CD4-positive, alpha-beta T cell treated with Interleukin-15 for 1 hour (primary cell): ENCODE measurements around the gene HSD17B7.
"Not testable (repeated sequence)": the region's sequence is repeated elsewhere in the genome, so short reads cannot be mapped to it uniquely, and the experiment has no call there.

Experiments
- DNase-seq: peaks from one replicate; pipeline ENCODE4 v3.0.0-alpha.2; 2020

HSD17B7 gene, protein sequence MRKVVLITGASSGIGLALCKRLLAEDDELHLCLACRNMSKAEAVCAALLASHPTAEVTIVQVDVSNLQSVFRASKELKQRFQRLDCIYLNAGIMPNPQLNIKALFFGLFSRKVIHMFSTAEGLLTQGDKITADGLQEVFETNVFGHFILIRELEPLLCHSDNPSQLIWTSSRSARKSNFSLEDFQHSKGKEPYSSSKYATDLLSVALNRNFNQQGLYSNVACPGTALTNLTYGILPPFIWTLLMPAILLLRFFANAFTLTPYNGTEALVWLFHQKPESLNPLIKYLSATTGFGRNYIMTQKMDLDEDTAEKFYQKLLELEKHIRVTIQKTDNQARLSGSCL

DNA sequence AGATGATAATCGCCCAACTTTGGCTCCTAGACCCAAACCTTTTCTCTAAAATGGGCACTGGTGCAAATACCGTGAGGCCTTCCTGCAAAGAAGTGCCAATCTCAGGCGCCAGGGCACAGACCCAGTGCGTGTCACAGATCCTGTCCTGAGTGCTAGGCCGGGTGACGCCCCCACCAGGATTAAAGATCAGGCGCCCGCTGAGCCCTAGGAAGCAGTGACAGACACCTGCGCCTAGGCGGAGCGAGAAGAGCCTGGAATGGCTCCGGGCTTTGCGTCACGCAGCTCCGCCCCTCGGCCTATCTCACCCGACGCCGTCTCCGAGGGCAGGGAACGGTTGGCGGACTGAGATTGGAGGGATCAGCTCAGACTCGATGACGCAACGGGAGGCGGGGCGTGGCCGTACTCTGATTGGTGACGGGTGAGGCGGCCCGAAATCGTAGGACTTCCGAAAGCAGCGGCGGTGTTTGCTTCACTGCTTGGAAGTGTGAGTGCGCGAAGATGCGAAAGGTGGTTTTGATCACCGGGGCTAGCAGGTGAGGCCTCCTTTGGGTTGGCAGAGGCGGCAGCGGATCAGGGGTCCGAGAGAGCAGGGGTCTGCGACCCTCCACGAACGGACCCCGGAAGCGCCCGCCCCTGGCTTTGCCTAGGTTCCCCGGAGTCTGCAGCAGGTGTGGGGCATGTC is at the start of gene HSD17B7:
TSS of gene HSD17B7 (plus strand) at position 400 of the 682 bp plus-strand sequence. CDS start at position 499, 99 bp downstream.
- DNase-seq, result peak; percentile 87

DNA sequence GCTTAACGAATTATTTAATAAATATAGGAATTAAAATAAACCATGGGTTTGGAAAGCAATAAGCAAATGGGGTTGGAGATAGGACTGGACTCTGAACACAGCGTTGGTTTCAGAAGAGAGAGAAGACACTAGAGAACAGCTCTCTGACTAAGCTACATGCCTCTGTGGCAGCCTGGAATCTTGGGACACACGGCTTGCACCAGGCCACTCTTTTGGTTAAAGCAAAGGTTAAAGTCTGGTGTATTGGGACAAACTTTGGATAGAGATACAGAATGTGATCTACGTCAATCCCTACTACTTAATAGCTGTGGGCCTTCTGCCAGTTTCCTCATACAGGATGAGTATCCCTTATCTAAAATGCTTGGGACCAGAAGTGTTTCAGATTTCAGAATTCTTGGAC is 49.7 kb upstream of the HSD17B7 start:
- DNase-seq, result no peak

DNA sequence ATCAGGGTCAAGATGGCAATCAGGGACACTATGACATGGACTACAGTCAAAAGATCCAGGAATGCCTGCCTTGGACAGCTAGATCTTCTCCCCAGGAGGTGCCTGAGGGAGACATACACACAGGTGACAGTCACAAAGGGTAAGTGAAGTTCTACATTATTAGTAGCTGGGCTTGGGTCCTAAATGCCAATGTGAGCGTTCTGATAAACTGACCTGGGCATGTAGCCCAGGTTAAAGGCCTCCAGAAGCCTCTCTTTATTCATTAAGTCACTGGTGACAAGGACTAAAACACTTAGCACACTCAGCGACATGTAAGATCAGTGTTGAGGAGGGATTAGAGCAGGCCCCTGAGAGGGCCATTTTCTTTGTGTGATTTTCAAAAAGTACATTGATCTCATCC is 48.9 kb upstream of the HSD17B7 start:
- no peak for DNase-seq

DNA sequence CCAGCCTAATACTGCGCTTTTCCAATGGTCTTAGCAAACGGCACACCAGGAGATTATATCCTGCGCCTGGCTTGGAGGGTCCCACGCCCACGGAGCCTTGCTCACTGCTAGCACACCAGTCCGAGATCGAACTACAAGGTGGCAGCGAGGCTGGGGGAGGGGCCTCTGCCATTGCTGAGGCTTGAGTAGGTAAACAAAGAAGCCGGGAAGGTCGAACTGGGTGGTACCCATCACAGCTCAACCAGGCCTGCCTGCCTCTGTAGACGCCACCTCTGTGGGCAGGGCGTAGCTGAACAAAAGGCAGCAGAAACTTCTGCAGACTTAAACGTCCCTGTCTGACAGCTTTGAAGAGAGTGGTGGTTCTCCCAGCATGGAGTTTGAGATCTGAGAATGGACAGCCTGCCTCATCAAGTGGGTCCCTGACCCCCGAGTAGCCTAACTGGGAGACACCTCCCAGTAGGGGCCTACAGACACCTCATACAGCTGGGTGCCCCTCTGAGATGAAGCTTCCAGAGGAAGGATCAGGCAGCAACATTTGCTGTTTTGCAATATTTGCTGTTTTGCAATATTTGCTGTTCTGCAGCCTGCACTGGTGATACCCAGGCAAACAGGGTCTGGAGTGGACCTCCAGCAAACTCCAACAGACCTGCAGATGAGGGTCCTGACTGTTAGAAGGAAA is 44.1 kb upstream of the HSD17B7 start:
- not testable (repeated sequence) for DNase-seq

DNA sequence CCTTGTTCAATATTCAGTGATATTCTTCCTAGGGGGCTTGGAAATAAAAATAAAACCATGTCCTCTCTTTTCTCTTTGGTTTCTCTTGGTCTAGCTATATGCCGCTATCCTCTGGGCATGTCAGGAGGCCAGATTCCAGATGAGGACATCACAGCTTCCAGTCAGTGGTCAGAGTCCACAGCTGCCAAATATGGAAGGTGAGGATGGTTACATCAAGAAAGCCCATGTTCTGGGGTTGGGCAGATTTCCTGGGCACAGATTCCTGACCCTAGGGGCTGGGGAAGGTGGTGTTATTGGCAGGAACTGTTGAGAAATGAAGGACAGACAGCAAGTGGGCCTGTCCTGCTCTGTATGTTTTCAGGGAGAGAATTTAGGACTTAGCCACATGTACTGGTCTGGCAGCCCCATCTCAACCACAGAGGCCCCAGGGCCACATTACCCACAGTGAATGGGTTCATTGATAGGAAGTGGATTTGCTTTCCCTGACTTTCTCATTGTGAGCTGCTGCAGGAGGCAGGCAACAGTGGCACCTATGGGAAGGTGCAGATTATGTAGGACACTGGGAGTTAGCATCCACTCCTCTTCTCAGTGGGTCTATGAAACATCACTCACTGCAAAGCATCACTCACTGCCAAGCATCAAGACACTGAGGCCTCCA is 37.4 kb upstream of the HSD17B7 start:
- DNase-seq, result no peak

DNA sequence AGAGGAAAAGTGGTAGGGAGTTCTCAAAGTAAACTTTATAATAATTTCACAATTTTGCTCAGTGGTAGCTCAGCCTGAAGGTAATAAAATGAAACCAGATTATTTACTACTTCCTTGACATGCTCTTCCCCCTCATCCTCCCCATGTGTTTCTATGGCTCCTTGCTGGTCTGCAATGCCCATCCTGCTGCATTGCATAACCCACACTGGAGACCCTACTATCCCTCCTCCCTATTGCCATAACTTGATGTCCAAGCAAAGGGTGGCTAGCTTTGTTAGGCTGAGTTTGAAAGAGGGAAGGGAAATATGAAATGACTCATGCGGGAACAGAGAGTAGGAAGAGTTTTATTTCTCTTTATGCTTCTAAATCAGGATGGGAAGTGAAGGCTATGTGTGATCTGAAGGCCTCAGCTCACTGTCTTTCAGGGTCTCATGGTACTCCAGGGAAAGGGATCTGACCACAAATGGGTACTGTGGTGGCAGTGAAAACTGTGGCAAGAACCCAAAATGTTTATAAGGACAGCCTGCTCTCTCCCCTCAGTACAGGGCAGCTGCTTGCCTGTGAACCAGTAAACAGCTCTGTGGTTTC is 36.4 kb upstream of the HSD17B7 start:
- no peak for DNase-seq

DNA sequence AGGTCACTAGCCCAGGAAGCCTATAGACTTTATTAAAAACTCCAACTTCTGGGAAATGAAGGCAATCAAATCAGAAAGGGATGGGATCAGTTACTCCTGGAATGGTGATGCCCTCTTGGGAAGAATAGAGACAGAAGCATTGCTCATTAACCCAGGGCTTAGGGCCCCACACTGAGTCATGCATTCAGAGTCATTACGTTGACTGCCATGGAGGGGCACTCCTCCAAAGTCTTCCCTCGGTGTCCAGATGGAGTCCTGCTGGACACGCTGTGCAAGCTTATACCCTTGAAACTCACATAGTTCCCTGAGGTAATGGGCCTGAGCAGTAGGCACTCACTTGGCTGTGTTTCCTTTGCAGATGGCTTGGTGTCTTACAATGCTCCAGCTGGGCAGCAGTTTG is 35.2 kb upstream of the HSD17B7 start:
- DNase-seq, result no peak

DNA sequence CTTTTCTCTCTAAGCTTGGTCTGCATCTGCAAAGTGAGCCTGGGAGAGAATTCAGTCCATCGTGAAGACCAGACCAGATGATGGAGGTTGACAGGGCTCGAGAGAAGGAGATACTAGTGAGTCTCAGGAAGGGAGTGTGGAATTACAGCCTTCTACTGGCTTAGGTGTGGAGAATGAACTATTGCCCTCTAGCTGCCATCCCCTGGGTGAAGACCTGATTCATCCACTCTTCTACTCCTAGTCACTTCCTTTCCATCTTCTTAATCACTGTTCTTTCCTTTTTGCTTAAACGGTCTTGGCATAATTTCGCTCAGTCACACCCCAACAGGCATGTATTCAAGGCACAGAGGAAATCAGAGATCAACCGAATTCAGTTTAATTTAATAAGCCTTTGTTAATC is 34.0 kb upstream of the HSD17B7 start:
- DNase-seq, result no peak

DNA sequence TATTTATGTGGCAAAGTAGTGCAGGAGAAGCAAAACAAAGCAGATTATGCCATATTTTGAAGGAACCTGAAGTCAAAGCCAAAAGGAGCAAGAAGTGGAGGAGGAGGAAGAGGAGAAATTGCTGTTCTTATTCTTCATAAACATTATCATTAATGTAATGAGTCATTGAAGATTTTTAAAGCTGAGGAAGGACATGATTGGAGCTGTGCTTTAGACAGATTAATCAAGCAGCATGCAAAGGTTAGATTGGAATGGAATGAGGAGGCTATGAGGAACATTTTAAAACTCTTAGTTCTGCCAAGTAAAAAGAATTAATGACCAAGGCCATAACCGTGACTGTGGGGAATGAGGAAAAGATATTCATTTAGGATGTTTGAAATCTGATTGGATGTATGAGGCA is 33.0 kb upstream of the HSD17B7 start:
- DNase-seq, result no peak

DNA sequence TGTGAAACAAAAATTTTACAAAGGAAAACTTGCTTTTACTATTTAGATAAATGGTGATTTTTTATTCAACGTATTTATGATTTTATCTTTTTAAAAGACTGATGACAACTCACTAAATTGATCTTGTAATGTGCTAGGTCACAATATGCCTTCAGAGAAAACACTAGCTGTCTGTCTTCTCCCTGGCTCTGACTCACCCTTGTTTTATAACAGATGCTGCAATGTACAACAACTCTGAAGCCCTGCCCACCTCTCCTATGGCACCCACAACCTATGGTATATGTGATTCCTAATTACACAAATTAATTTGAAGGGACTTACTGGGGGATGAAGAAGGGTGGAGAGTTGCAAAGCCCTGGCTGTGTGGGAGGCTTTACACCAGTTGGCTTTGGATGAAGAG is 24.7 kb upstream of the HSD17B7 start:
- DNase-seq, result no peak

DNA sequence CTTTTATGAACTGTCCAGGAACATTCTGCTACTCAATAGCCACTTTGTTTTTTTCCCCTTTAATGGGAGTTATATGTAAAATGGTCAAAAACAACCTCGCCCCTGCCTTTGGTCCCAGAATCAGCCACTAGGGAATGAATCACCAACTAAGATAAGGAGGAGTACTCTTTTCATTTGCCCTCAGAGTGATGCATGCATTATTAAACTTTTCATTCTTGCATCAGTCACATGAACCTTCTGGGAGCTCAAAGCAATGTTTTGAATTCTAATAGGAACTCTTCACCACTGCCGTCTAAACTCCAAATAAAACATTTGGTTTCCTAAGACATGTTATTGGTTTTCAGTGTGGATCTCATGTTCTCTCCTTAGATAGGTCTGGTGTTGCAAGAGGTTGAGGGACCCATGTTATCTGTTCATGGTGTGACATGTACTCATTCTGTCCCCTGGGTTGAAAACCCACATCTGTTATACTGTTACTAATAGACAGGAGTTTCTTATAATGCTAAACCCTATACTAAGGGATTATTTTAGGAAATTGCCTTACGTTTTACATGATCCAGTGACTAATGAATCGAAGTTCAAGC is 17.8 kb upstream of the HSD17B7 start:
- DNase-seq, result no peak

DNA sequence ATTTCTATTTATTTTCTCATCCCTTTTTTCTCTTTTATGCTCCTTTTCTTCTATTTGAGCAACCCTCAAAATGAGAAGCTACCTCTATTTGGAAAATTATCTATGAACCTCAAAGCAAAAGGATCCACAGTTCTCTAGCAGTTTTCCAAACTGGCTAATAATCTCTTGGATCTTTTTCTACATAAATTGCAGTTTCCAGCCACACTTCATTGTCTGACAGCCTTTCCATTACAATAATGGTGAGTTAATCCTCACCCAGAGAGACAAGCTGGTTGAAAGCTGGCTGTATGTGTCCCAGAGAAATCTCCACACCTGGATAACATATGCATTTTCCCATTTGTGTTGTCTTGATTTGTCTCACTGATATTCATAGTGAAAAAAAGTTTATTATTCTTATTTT is 16.5 kb upstream of the HSD17B7 start:
- DNase-seq, result no peak

DNA sequence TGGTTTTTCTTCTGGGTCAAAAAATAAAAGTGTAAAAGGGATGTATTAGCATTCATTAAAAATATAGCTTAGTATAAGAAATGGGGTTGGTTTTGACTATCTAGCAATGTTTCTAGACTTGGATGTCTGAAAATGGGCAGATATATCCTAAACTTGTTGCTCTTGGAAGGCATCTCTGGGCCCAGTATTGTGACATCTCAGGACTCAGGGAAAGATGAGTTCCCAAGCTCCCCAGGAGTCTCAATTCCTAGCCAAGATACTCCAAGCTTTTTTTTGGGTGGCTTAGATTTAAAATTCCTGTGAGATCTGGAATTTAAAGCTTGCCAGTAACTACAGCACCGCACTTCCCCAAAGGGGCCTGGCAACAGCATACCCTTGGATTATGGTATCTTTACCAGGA is 11.5 kb upstream of the HSD17B7 start:
- no peak for DNase-seq

DNA sequence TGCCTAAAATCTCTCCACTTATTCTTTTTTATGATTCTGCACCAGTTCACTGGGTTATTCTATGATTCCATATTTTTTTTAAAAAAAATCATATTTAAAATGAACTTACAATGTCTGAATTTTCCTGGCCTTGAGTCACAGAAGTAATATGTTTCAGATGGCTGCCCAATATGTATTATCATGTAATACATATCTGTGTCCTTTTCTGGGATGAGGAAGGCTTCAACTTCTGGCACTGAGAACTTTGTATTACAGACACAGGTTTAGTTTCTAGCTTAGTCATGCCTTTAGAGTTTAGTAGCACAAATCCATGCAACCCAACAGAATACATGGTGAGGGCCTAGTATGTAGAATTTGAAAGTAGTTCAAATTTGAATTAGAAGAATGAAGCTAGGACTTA is 7.8 kb upstream of the HSD17B7 start:
- DNase-seq, result no peak

DNA sequence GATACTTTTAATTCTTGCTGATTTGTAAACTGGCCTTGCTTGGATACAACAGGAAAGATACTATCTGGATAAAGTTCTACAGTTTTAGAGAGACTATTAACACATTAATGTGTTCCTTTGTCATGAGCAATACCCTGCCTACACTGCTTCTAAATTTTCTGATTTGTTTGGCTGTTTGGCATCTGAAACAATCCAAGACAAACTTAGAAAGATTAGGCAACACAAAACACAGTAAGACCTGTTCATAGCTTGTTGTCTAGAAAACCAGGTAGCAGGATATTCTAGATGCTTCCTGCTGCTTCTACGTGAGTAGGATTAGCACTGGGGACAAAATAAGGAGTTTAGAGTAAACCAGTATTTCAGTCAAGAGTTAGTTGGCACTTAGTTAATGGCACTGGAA is 5.6 kb upstream of the HSD17B7 start:
- DNase-seq, result not testable (repeated sequence)

DNA sequence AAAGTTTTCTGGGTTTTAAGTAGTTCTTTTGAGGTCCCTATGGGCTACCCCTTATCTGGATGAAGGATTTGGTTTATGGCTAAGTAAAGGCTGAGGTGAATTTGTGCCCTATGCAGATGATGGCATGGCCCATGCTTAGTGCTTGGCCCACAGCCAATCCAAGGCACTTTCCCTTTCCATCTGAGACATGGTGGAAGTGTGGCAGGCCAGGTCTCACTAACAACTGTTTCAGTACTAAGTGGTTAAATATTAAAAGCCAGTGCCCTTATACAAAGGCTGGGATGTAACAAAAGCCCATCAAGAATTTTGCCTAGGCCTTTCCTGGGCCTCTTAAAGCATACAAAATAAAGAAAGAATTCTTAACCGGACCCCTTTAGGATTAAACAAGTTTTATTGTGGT is 1.7 kb upstream of the HSD17B7 start:
- not testable (repeated sequence) for DNase-seq

DNA sequence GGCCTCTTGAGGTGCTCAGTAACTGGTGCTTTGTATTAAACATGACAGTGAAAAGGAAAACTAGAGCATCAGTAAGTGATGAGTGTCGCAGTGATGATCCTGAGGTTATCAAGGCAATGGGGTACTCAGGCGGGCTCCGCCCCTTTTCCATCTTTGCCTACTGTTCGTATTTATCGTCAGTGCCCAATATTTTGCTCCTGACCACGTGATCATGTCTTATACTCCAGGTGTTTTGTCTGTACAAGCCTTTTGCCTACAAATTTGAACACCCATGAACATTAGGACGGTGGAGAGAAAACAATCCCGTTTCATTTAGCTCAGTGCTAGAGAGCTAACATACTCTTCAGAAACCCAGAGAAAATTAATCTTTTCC is 469 bp downstream of the HSD17B7 start:
- DNase-seq, result not testable (repeated sequence)

DNA sequence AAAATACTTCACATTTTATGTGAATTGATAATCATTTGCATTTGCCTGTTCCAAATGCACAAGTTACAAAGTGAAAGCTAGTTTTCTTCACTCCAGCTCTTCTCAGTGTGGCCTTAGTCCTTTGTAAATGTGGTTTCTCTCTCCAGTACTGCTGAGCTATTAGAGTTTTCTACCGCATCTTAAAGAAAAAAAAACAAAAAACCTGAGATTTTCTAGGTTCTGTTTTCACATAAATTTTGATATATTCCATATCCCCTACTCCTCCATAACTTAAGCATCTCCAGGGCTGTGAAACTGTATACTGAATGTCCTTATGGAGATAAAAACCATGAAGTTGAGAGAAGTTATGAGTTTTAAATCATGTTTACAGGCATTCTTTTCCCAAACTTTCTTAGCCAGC is 3.8 kb downstream of the HSD17B7 start:
- DNase-seq, result not testable (repeated sequence)

DNA sequence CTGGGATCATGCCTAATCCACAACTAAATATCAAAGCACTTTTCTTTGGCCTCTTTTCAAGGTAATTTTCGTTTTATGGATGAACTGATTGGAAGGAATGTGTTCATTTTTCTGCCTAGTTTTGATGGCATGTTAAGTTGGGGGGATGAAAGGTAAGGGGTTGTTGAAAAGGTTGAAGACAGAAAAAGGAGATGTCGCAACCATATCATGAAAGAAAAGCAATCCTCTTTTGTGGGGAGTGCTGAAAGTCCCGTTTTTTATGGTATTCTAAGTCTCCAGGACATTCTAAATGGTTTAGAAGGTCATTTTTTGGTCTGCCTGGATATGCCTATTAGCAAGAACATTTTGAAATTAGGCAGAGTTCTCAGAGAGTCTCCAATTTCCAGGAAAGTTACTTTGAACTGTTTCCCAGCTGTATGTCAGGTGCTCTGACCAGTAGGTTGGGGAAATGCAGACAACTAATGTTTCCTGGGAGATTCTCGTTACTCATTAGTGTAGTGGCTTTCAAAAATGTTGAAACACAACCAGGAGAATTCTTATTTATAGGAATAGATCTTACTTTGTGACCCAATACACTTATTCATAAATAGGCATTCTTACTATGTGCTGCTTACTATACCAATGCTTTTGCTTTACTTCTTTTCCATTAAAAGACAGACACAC is 6.2 kb downstream of the HSD17B7 start:
- DNase-seq, result not testable (repeated sequence)

DNA sequence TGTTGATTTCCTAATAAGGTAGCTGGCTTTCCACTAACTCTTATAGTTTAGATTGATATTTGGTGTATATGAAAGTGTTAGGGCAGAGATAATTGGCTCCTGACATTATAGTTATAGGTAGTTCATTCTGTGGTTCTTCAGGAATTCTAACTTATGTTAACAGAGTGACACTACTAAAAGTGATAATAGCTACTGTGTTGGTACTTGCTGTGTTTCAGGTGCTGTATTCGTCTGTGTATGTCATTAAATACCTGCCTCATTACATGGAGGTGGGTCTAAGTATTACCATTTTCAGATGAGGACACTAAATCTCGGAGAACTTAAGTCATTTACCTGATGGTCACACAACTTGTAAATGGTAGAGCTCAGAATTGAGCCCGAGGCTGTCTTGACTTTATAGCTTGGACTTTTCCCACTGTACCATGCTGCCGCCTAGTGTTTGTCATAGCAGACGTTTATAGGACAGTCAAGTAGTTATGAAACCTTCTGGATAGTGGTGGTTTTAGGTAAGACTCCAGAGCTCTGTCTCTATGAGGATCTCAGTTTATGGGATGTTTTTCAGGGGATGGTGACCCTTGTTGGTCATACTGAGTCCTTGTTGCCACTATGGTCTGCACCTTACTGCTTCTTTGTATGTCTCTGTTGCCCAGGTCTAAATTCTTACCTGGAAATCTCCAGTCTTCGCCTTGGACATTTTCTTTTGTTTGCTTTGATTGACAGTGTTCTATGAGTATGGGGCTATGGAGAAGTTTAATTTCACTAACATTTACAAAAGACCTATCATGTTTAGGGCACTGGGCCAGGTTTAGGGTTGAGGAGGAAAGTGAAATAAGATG is 9.7 kb downstream of the HSD17B7 start:
- not testable (repeated sequence) for DNase-seq

DNA sequence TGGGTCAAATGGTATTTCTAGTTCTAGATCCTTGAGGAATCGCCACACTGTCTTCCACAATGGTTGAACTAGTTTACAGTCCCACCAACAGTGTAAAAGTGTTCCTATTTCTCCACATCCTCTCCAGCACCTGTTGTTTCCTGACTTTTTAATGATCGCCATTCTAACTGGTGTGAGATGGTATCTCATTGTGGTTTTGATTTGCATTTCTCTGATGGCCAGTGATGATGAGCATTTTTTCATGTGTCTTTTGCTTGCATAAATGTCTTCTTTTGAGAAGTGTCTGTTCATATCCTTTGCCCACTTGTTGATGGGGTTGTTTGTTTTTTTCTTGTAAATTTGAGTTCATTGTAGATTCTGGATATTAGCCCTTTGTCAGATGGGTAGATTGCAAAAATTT is 17.0 kb downstream of the HSD17B7 start:
- DNase-seq, result not testable (repeated sequence)
